NOMO-1 treated with dmso at 0.1 percent for 144 hours (cell line): ENCODE data around the gene NOP14.

Source experiments
- DNase-seq: peaks from one replicate; lab custom pipeline; 2025; ENCODE audit not compliant: unreplicated experiment; lab: John Stamatoyannopoulos, UW

The NOP14 gene

DNA sequence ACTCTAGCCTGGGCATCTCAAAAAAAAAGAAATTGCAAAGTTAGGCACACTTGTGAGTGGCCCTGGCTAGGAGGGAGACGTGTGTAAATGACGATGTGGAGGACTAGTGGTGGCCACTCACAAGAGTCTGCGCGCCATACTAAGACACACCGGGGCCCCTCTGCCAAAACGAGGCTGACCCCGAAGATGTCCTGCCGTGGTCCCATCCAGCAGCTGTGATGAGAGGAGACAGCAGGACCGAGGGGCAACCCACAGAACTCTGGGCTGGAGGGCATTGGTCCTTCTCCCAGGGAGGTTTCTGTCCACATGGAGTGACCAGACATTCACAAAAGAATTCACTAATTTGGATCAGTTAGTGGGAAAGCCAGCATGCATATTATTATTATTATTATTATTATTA lies 47.4 kb downstream of the NOP14 start:
- no peak for DNase-seq

DNA sequence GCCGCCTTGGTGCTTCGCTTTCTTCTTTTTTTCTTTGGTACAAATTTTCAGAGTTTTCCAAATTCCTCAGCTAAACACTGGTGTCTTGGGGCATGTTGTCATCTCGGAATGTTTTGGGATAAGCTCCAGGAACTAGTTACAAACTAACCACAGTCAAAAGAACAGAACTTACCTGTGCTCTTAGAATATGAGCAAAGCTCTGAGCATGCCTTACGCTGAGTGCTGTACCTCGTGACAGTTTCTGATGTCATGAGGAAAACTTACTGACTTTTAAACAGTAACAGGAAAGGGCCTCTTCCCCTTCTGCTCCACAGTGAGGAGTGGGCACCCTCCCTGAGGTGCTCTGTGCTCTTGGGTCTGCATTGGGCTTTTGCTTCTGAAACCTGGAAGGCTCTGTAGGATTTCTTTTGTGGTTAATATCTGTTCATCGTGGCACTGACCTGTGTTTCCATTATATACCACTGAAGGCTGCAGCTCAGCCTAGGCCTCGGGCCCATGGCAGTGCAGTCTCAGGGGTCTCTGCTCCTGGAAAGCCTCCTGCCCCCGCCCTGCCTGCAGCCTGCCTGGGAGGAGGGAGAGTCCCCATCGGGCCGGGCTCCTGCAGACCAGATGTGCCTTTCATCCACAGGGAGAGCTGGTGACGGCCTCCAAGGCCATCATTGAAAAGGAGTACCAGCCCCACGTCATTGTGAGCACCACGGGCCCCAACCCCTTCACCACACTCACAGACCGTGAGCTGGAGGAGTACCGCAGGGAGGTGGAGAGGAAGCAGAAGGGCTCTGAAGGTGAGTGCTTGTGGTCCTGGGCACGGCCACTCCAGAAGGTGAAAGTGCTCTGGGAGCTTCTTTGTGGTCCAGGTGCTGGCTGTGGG lies 48.7 kb downstream of the NOP14 start:
- DNase-seq: no peak

DNA sequence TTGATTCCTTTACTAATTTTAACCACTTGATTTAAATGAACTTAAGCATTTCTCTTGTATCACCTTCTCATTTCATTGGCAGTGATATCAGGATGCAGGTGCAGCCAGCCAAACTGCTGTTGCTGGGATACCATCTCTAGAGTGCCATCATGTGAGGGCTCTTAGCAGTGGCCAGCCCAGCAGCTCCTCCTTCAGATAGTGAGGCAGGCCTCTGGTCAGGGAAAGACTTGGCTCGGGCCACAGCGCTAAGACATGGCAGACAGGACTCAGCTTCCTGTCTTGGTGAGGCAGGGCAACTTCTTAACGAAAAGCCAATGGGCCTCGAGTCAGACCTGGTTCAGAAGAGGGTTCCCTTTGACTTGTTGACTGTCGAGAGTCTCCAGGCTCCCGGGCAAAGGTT lies 50.0 kb downstream of the NOP14 start:
- DNase-seq: no peak

DNA sequence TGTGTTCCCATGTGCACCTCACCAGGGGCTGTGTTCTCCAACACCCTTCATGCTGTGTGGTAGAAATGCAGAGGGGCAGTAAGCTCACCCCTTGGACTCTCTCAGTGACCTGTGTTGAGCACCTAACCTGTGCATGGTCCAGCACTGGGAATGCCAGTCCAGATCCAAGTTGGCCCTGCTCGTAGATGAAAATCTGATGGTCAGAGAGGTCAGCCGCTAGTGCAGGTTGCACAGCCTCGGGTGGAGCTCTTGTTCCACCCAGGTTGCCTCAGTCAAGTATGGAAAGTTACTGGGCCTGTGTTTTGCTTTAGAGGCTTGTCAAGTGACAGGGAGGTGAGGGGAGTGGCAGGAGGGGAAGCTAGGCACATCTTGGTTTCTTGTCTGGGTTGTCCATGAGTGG lies 51.3 kb downstream of the NOP14 start:
- no peak for DNase-seq

DNA sequence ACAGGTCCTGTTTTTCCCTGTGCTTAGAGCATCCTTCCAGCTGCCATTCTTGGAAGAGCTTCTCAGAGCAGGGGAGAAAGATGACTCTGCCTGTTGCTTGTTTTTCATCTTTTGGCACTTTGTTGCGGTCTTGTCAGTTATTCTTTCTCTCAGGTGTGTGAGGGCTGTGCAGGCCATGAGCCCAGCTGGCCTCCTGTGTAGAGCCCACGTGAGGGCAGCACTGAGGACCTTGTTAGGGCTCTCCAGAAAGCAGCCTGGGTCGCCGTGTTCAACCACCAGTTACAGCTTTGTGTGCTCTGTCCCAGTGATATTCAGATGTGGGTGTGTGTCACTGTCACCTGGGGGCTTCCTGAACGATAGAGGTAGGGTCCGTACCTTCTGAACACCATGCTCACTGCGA lies 52.8 kb downstream of the NOP14 start:
- DNase-seq: no peak

DNA sequence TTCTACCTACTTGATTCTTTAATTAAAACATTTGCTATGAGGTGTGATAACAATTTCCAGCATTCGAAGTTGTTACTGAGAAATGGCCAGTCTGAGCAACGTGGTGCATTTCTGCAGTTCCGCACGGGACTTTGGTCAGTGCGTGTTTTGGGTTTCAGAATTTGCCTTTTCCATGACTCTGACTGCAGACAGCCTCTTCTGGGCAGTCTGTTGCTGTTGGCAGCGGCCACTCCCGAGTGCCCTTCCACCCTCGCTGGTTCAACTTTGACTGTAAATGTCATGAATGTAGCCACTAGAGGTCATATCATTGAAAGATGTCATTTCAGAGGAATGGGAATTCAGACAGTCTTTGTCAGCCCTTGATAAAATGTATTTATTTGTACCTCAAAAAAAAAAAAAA lies 53.6 kb downstream of the NOP14 start:
- DNase-seq: no peak

DNA sequence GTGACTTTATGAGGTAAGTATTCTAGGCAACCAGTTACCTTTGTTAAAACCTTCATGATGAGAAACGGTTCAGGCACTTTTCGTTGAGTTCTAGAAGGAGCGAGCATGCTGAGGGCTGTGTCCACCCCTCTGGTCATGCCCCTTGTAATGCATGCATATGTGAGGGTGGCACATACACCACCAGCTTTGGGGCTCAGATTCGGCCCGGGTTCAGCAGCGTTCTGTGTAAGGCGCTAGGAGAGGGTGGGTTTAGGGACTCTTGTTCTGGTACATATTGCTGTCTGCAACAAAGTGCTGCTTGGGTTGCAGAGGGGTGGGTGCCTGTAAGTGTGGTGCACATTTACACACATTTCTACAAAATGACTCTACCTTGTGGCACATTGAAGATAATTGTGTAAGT lies 54.5 kb downstream of the NOP14 start:
- no peak for DNase-seq

DNA sequence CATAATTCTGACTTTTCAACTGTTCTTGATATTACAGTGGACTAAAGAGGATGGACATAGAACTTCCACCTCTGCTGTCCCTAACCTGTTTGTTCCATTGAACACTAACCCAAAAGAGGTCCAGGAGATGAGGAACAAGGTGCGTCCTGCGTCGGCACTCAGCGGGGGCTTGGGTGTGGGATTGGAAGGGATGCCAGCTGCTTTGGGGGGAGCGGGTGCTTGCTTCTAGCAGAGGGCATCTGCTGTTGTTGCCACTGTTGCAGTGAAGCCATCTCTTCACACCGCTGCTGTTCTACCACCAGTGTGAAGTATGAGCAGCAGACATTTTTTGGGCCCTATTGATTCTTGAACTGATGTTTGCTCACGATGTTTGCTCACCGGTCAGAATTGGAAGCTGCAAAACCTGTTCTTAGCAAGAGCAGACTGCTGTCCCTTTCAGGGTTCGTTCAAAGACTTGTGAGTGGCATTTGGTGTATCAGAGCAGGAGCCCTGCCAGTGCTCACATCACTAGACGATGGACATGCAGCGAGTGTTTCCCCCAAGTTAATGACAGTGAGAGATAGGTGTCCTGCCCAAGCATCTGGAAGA lies 55.4 kb downstream of the NOP14 start:
- DNase-seq: no peak

DNA sequence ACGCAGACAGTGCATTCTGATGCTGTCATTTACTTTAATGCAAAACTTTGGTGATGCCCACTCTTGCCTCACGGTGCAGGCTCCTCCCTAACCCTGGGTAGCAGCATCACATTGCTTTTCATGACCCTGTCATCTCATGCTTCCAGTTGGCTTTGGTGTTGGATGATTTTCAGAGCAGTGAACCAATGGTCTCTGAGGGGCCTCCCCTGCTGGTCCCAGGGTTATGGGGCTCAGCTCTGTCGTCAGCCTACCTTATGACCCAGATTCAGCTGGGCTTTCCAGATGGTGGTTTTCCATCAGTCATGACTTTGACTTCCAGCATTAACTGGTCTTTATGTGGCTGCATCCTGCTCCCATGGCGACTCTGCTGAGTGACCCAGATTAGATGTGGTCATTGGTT lies 56.0 kb downstream of the NOP14 start:
- no peak for DNase-seq

DNA sequence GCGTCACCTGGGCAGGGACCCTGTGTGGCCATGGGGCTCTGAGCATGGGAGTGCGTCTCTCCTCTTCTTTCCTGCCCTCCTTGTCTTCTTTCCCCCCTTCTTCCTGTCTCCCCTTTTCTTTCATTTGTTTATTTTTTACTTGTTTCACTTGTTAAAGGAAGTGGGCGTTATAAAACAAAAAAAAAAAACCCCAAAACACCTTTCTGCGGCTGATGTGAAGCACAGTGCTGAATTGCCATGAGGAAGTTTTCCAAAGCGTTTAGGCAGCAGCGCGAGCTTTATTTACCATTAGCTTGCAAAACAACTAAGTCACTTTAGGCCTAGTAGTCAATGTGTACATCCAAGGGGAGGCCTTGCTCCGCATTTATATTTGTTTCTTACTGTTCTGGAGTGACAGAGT lies 57.0 kb downstream of the NOP14 start:
- DNase-seq: no peak

DNA sequence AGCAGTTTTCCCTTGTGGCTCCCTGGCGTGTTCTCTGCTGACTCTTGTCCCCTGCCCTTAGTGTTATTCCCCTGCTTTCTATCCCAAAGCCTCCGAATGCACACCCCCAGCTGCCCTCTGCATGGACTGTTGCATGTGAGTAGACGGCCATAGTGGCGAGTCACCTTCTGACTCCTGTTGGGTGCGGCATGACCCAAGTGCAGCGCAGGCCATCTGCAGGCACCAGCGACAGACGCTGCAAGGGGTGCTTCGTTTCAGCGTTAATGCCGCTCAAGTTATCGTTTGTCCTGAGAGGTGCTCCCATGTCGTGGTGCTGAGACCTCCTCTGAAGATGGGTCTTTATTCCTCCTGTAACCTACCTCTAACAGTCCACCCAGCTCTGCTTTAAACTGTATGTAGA lies 57.7 kb downstream of the NOP14 start:
- DNase-seq: no peak

DNA sequence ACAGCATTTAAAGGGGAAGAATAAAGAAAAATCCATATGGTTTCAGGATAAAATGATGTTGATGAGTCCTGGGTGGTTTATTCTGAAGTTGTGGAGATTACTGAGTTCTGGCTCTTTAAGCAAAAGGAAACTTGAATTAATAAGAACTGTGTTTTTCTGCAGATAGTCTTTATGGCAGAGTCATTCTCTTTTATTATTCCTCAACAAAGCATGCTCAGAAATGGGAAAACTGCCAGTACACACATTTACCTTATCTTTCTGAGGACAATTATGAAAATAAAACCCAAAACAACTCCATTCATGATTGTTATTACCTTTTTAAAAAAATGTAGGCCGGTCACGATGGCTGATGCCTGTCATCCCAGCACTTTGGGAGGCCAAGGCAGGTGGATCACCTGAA lies 61.1 kb downstream of the NOP14 start:
- DNase-seq: no peak

DNA sequence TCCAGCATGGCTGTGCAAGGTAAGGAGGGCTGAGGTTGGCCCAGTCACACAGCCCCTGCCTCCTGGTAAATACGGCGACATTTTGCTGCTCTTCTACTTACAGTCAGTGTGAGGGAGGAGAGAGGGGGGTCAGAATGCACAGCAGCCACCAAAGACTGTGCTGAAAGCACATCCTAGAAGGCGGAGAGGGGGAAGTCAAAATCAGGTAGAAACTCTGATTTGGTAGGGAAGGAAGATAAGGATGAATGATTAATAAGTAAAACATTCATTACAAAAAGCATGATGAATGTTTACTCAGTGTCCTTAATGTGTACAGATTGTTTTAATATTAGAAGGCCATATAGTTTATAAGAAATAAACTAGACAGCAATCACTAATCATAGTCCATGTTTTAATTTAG lies 62.0 kb downstream of the NOP14 start:
- DNase-seq: no peak

DNA sequence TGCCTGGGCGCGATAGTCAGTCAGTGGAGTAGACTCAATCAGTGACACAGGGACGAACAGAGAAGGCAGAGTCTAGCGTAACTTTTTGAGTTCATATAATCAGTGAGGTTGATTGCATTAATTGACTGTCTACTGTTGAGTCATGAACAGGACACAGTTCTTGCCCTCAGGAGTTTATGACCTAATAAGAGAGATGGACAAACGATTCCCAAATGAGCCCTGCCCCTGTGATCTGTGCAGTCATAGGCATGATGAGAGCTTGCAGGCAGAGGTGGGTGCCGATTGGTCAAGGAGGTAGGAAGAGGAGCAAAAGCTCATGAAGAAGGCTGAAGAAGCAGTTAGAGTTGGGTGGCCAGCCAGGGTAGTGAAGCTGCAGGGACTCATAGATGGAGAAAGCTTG lies 62.5 kb downstream of the NOP14 start:
- DNase-seq: no peak

DNA sequence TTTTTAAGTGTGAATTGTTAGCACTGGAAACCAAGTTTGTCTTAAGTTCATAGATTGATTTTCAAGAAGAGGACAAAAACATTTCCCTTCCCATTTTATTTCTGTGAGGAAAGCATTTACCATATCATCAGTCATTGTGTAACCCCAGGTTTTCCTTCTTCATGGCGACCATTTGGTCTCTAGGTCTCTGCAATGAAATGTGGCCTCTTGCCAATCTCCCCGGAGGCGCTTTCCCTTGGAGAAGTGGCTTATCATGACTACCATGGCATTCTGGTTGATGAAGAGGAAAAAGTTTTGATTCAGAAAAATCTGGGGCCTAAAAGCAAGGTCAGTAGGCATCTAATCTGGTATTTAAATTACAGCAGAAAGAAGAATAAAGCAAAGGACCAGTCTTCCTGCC lies 65.2 kb downstream of the NOP14 start:
- no peak for DNase-seq

DNA sequence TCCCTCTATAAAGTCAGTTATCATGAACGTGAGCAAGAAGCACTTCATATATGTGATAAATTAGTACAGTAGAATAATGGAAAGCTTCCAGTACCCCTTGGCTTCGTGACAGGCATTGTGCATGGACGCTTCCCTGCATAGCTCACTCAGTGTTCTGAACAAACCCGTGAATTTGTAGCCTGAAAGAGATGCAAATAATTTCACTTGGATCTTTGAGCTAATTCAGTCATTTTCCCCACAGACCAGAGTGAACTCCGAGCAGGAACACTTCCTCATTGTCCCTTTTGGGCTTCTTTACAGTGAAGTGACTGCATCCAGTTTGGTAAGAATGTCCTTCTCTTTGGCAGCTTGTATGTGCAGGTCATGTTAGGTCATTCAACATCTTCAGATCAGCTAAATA lies 69.4 kb downstream of the NOP14 start:
- no peak for DNase-seq

DNA sequence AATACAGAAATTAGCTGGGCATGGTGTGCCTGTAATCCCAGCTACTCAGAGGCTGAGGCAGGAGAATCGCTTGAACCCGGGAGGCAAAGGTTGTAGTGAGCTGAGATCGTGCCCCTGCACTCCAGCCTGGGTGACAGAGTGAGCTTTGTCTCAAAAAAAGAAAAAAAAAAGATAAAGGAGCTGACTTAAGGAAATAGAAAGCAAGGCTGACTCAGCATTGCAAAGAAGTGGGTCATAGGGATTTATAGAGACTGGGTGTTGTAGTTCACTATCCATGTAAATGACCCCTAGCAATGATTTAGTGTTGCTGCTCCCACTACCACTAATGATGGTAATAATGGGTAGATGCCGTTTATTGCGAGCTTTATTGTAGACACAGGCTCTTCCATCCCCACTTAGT lies 71.9 kb downstream of the NOP14 start:
- no peak for DNase-seq

DNA sequence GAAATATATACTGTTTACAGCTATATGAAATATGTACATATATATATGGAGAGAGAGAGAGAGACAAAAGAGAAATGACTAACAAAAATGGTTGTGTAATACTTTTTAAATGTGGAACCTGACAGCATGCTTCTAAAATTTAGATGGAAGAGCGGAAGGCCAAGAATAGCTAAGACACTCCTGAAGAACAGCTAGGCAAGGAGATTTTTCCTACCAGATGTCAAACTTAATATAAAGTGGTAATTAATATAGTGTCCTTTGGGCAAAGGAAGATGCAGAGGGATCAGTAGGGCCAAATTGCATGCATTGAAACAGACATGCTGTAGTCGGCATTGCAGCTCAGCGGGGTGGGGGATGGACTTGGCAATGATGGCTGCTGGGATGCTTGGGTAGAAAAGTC lies 74.3 kb downstream of the NOP14 start:
- no peak for DNase-seq
